ENCODE results near the gene PLK4. TPM values are rescaled to one million over a fixed set of nuclear protein-coding genes. Genes with fewer than 3 reads are reported as not detected.
A peak's percentile ranks its signal among the peaks of the same experiment; 100 is the strongest.

PLK4 gene
- total RNA-seq, 3 donors from 2014 or later (not counting 1 experiment from before 2014, with no cell fraction given) = 3.9 to 7.3 (median 5.4) TPM

DNA sequence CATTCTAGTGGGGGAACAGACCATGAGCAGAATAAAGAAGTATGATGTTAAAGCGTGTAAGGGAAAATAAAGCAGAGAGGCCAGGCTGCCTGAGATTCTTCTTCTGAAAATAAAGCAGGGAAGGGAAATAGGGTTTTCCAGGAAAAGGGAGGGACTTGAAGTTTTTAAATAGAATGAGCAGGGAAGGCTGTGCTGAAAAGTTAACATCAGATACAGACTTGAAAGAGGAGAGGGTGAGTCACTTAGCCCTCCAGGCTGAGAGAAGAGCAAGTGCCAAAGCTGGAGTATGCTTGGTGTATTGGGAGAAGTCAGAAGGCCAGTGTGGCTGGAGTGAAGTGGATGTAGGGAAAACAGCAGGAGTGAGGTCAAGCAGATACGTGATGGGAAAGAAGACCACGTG, 10.0 kb upstream of the PLK4 start:
- H3K4me1 Mint-ChIP-seq = no peaks in the 10 kb centered on the region
- H3K27ac Mint-ChIP-seq = no peak overlapping the region
- no peaks in the 10 kb centered on the region for H3K36me3 Mint-ChIP-seq
- H3K4me3 ChIP-seq (ENCODE audit: low read length) = no peak overlapping the region
- no peaks in the 10 kb centered on the region for H3K4me1 ChIP-seq (ENCODE audit: control insufficient read depth, insufficient read depth, low read length)
- H3K27me3 ChIP-seq (ENCODE audit: control insufficient read depth, insufficient read depth, low read length) = no peaks in the 10 kb centered on the region
- WGBS (ENCODE audit: insufficient coverage) = 88% methylated on average over 3 of the region's 3 CpGs
- no peak for ATAC-seq
- H3K36me3 ChIP-seq (ENCODE audit: control insufficient read depth, insufficient read depth, low read length) = no peaks in the 10 kb centered on the region
- no peak overlapping the region for H3K27ac ChIP-seq (ENCODE audit: low read length)
- no peak for DNase-seq
- TF ChIP-seq, protein P1, sequence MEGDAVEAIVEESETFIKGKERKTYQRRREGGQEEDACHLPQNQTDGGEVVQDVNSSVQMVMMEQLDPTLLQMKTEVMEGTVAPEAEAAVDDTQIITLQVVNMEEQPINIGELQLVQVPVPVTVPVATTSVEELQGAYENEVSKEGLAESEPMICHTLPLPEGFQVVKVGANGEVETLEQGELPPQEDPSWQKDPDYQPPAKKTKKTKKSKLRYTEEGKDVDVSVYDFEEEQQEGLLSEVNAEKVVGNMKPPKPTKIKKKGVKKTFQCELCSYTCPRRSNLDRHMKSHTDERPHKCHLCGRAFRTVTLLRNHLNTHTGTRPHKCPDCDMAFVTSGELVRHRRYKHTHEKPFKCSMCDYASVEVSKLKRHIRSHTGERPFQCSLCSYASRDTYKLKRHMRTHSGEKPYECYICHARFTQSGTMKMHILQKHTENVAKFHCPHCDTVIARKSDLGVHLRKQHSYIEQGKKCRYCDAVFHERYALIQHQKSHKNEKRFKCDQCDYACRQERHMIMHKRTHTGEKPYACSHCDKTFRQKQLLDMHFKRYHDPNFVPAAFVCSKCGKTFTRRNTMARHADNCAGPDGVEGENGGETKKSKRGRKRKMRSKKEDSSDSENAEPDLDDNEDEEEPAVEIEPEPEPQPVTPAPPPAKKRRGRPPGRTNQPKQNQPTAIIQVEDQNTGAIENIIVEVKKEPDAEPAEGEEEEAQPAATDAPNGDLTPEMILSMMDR (IDR thresholded peaks at IDR 0.05) = no peak
- H3K4me3 Mint-ChIP-seq = no peak overlapping the region
- H3K9me3 Mint-ChIP-seq = no peaks in the 10 kb centered on the region
- H3K27me3 Mint-ChIP-seq (ENCODE audit: low read depth in 2 of 2) = no peaks in the 10 kb centered on the region
- H3K9me3 ChIP-seq (ENCODE audit: control insufficient read depth, insufficient read depth, low read length) = no peaks in the 10 kb centered on the region
- intact Hi-C loops (cut with micrococcal nuclease) = no loop called here

GRCh38 chr4:127875791-127876190, 4.9 kb upstream of the PLK4 start:
- TF ChIP-seq, protein P1 (IDR thresholded peaks at IDR 0.05) = no peak

GRCh38 chr4:127881563-127881864, 821 bp downstream of the PLK4 start:
- peaks cover 15 to 16% of the 10 kb centered on the region in 2 donors for H3K4me1 Mint-ChIP-seq
- no peaks in the 10 kb centered on the region for H3K36me3 Mint-ChIP-seq

More at GRCh38 chr4:127875791-127876190, 4.9 kb upstream of the PLK4 start:
- H3K4me3 Mint-ChIP-seq = no peak overlapping the region
- no peak overlapping the region for H3K4me3 ChIP-seq (ENCODE audit: low read length)
- ATAC-seq (no peak), DNase-seq (no peak)
- H3K27ac ChIP-seq (ENCODE audit: low read length) = no peak overlapping the region
- H3K36me3 Mint-ChIP-seq = no peaks in the 10 kb centered on the region
- H3K4me1 ChIP-seq (ENCODE audit: control insufficient read depth, insufficient read depth, low read length) = peaks cover 5% of the 10 kb centered on the region
- H3K27ac Mint-ChIP-seq = no peak overlapping the region
- H3K27me3 Mint-ChIP-seq (ENCODE audit: low read depth in 2 of 2) = no peaks in the 10 kb centered on the region
- H3K9me3 Mint-ChIP-seq = no peaks in the 10 kb centered on the region
- no peaks in the 10 kb centered on the region for H3K27me3 ChIP-seq (ENCODE audit: control insufficient read depth, insufficient read depth, low read length)
- H3K9me3 ChIP-seq (ENCODE audit: control insufficient read depth, insufficient read depth, low read length) = no peaks in the 10 kb centered on the region
- H3K4me1 Mint-ChIP-seq = peaks cover 5 to 7% of the 10 kb centered on the region in 2 donors
- no peaks in the 10 kb centered on the region for H3K36me3 ChIP-seq (ENCODE audit: control insufficient read depth, insufficient read depth, low read length)
- intact Hi-C loops (cut with micrococcal nuclease) = no loop called here

DNA sequence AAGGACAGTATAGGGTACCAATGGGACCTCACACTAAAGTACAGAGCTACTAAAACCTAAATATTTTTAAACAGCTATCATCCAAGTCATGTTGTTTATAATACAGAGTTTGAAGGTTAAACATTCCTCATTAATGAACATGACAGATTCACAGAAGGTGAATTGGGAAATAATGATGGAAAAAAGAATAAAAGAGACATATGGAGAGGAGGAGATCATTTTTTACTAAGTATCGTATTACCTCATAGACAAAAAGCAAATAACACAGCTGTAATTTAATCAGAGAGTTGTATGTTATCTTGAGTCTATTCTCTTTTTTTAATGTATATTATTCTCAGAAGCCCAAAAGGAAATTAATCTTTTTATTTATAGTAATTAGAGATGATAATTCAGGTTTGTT, 7.9 kb downstream of the PLK4 start:
- H3K4me1 Mint-ChIP-seq = no peaks in the 10 kb centered on the region
- intact Hi-C loops (cut with micrococcal nuclease) = no loop called here
- H3K27me3 ChIP-seq (ENCODE audit: control insufficient read depth, insufficient read depth, low read length) = no peaks in the 10 kb centered on the region
- no CpG with 5 or more reads among the region's 1 CpG for WGBS (ENCODE audit: insufficient coverage)
- H3K27ac Mint-ChIP-seq = no peak overlapping the region
- H3K4me3 ChIP-seq (ENCODE audit: low read length) = no peak overlapping the region
- DNase-seq (no peak), ATAC-seq (no peak)
- no peaks in the 10 kb centered on the region for H3K36me3 ChIP-seq (ENCODE audit: control insufficient read depth, insufficient read depth, low read length)
- no peaks in the 10 kb centered on the region for H3K27me3 Mint-ChIP-seq (ENCODE audit: low read depth in 2 of 2)
- no peak overlapping the region for H3K27ac ChIP-seq (ENCODE audit: low read length)
- no peaks in the 10 kb centered on the region for H3K9me3 Mint-ChIP-seq
- H3K4me1 ChIP-seq (ENCODE audit: control insufficient read depth, insufficient read depth, low read length) = no peaks in the 10 kb centered on the region
- no peaks in the 10 kb centered on the region for H3K9me3 ChIP-seq (ENCODE audit: control insufficient read depth, insufficient read depth, low read length)
- TF ChIP-seq, protein P1 (IDR thresholded peaks at IDR 0.05) = no peak
- no peak overlapping the region for H3K4me3 Mint-ChIP-seq
- H3K36me3 Mint-ChIP-seq = no peaks in the 10 kb centered on the region

More at GRCh38 chr4:127881563-127881864, 821 bp downstream of the PLK4 start:
- Mint-ChIP-seq H3K9me3 (no peaks in the 10 kb centered on the region), H3K4me3 (peak overlapping the region; percentile 98), H3K27ac (peak overlapping the region; percentile 96 to 99), H3K27me3 (ENCODE audit: low read depth in 2 of 2) (no peaks in the 10 kb centered on the region)
- DNase-seq (no peak), ATAC-seq (no peak)
- Histone ChIP-seq H3K4me1 (ENCODE audit: control insufficient read depth, insufficient read depth, low read length) (peaks cover 12% of the 10 kb centered on the region), H3K9me3 (ENCODE audit: control insufficient read depth, insufficient read depth, low read length) (no peaks in the 10 kb centered on the region), H3K27ac (ENCODE audit: low read length) (no peak overlapping the region), H3K36me3 (ENCODE audit: control insufficient read depth, insufficient read depth, low read length) (no peaks in the 10 kb centered on the region), H3K4me3 (ENCODE audit: low read length) (peak overlapping the region; percentile 95), H3K27me3 (ENCODE audit: control insufficient read depth, insufficient read depth, low read length) (no peaks in the 10 kb centered on the region)
- intact Hi-C loops (cut with micrococcal nuclease) = loop anchor here (2.0 to 5.0 kb wide), 3 partner anchors 83 to 406 kb away; partner anchors contain the start of genes ABHD18, LARP1B, MFSD8 and PGRMC2
- under 1% methylated on average over 7 of the region's 7 CpGs for WGBS (ENCODE audit: insufficient coverage)
- TF ChIP-seq, protein P1 (IDR thresholded peaks at IDR 0.05) = no peak
